ENCODE data around the gene CEND1.

CEND1 gene

GRCh38 chr11:796565-797295, 6.8 kb upstream of the CEND1 start:
- no peak for DNase-seq (ENCODE audit: low read depth in 3 of 3, low spot score in 1 of 3)

- DNase-seq (ENCODE audit: low read depth in 3 of 3, low spot score in 1 of 3), result peak in 2 of 3 donors; percentile 53 to 63
Observed at GRCh38 chr11:795634-796564, 6.0 kb upstream of the CEND1 start.

- no peak for DNase-seq (ENCODE audit: low read depth in 3 of 3, low spot score in 1 of 3)
Observed at GRCh38 chr11:794766-795633, 5.1 kb upstream of the CEND1 start.

GRCh38 chr11:794013-794765, 4.3 kb upstream of the CEND1 start:
- DNase-seq (ENCODE audit: low read depth in 3 of 3, low spot score in 1 of 3), result no peak

GRCh38 chr11:793556-793955, 3.7 kb upstream of the CEND1 start:
- DNase-seq (ENCODE audit: low read depth in 3 of 3, low spot score in 1 of 3), result no peak

- DNase-seq (ENCODE audit: low read depth in 3 of 3, low spot score in 1 of 3), result no peak
Observed at GRCh38 chr11:792873-793272, 3.0 kb upstream of the CEND1 start.

GRCh38 chr11:792535-792821, 2.6 kb upstream of the CEND1 start:
- DNase-seq (ENCODE audit: low read depth in 3 of 3, low spot score in 1 of 3), result no peak

- DNase-seq (ENCODE audit: low read depth in 3 of 3, low spot score in 1 of 3), result no peak
Observed at GRCh38 chr11:791658-792534, 2.0 kb upstream of the CEND1 start.

- DNase-seq (ENCODE audit: low read depth in 3 of 3, low spot score in 1 of 3), result no peak
Observed at GRCh38 chr11:790721-791564, 1.1 kb upstream of the CEND1 start.

GRCh38 chr11:788953-789940, 643 bp downstream of the CEND1 start:
- DNase-seq (ENCODE audit: low read depth in 3 of 3, low spot score in 1 of 3), result no peak

- no peak for DNase-seq (ENCODE audit: low read depth in 3 of 3, low spot score in 1 of 3)
Observed at GRCh38 chr11:788009-788640, 1.8 kb downstream of the CEND1 start.

GRCh38 chr11:787084-787675, 2.7 kb downstream of the CEND1 start:
- DNase-seq (ENCODE audit: low read depth in 3 of 3, low spot score in 1 of 3), result no peak

- DNase-seq (ENCODE audit: low read depth in 3 of 3, low spot score in 1 of 3), result no peak
Observed at GRCh38 chr11:786235-787083, 3.4 kb downstream of the CEND1 start.

- DNase-seq (ENCODE audit: low read depth in 3 of 3, low spot score in 1 of 3), result no peak
Observed at GRCh38 chr11:783581-784015, 6.3 kb downstream of the CEND1 start.

GRCh38 chr11:782264-783174, 7.4 kb downstream of the CEND1 start:
- no peak for DNase-seq (ENCODE audit: low read depth in 3 of 3, low spot score in 1 of 3)

All from stimulated activated CD4-positive, alpha-beta T cell treated with anti-CD3 and anti-CD28 coated beads, TNF-alpha, amount 100 ng/mL, for 1 hour (primary cell).